HG02852 (cell line): Measurements from ENCODE around the gene FAT3.

Experiments used
- ATAC-seq: cut with Tn5 transposase; IDR thresholded peaks from one replicate; pipeline ENCODE4 v1.9.1; 2021; ENCODE audit warnings: mild to moderate bottlenecking, moderate library complexity; ENCODE audit not compliant: unreplicated experiment

Gene FAT3

DNA sequence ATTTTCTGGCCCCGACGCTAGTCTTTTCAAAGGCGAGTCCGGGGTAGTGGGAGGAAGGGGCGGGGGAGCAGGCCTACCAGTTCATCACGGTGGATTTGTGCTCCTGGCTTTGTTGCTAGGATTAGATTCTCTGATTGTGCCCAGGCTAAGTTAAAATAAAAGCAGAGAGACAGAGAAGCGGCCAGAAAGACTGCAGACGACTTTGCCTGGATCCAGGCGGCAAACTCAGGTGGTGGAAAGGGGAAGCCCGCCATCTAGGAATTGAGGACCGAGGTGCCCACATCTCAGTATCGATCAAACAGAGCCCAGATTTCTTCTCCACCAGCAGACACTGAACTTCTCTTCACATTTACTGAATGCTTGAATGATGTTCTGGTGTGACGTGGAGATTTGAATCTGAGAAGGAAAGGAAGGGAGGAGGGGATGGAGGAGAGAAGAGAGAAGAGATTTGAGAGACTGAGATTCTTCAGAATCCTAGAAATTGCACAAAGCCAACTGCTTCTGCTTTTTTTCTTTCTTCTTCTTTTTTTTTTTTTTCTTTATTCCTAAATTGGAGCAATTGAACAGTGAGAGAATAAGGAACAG, 2.7 kb downstream of the FAT3 start:
- no peak for ATAC-seq

- no peak for ATAC-seq
Observed at GRCh38 chr11:92227959-92228935, 3.6 kb downstream of the FAT3 start.

GRCh38 chr11:92236856-92237255, 12.2 kb downstream of the FAT3 start:
- no peak for ATAC-seq

DNA sequence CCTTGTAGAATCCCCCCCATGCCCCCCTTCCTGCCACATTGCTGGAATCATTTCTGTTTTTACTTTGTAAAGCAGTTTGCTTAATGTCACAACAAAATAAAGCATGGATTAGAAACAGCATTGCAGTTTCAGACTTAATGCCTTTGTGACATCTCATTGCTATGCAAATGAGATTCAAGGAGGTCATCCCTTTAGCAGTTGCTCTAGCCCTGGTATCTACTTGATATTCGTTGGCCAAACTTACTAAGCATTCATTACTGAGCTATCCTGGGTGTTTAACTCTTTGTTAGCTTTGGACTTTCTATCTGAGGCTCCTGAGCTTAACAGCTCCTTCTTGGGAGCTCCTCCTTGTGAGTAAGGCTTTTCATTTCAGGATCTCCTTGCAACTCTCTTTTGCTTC, 16.3 kb downstream of the FAT3 start:
- ATAC-seq, result no peak

- ATAC-seq, result no peak
Observed at GRCh38 chr11:92245700-92246271, 21.2 kb downstream of the FAT3 start.

DNA sequence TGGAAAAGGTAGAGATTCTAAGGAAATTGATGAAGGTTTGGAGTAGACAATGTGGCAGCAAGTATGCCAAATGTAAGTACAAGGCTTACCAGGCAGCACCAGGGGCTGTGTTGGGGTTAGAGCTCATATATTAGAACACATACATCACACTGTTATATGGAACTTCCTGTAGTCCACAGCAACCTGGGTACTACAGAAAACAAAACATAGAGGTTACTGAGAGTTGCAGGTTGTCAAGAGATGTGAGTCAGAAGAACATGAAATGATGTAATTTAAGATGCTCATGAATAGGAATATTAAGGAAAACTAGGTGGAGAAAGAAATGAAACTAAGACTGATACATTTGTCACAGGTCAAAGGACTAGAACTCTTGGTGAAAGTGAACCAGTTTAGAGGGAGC, 22.0 kb downstream of the FAT3 start:
- ATAC-seq, result no peak

- no peak for ATAC-seq
Observed at GRCh38 chr11:92249156-92249753, 24.6 kb downstream of the FAT3 start.

GRCh38 chr11:92251980-92252379, 27.4 kb downstream of the FAT3 start:
- no peak for ATAC-seq

- ATAC-seq, result no peak
Observed at GRCh38 chr11:92253421-92253820, 28.8 kb downstream of the FAT3 start.

- no peak for ATAC-seq
Observed at GRCh38 chr11:92253945-92254344, 29.3 kb downstream of the FAT3 start.

- no peak for ATAC-seq
Observed at GRCh38 chr11:92257536-92257935, 32.9 kb downstream of the FAT3 start.

DNA sequence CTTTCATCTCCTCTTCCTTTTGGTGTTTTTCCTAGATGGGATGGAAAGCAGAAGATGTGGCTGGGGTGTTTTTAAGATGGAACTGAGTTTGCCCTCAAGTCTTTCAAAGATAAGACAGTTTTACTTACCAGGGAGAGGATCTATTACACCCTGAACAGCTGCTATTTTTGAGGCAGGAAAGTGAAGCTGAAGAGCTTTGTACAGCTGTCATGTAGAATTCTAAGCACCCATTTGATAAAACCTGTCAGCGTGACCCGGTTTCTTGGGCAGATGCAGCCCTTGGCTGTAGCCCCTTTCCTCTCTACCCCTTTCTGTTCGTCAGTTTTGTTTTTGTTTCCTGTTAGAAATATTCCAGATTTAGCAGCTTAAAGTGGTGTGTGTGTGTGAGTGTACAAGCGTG, 35.2 kb downstream of the FAT3 start:
- no peak for ATAC-seq

GRCh38 chr11:92264350-92264749, 39.7 kb downstream of the FAT3 start:
- ATAC-seq, result no peak

DNA sequence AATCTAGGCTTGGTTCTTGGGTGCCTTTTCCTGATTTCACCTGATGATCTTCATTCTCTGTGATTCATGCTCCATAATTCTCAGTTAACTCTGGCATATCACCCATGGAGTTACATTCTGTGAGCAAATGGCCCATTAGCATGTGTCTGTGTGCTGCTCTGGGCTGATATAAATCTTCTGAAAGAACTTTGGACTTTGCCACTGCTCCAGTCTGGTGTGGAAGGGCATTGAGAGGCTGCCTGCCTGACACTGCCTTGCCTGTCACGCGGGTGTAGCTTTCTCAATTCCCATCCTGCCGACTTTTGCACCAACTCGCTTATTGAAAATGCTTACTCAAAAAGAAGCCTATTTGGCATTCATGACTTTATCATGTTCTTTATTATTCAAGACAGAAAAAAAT, 42.2 kb downstream of the FAT3 start:
- no peak for ATAC-seq

- ATAC-seq, result no peak
Observed at GRCh38 chr11:92267278-92267677, 42.7 kb downstream of the FAT3 start.

GRCh38 chr11:92267968-92268367, 43.4 kb downstream of the FAT3 start:
- no peak for ATAC-seq

DNA sequence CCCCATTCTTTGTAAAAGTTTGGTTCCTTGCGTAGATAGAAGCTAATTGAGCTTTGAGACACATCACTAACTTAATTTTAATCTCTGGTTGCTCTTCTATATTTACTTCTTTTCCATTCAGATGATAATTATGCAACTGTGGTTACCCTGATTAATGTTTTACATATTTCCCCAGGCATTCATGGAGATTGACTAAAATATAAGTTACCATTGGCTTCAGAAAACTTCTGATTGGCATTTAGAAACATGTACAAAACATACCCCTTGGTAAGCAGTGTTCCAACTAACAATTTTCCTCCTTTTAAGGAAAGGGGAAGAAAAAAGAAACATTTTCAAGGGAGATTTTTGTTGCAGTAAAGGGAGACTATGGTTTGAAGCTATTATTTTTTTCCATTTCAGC, 43.9 kb downstream of the FAT3 start:
- ATAC-seq, result no peak

GRCh38 chr11:92269021-92269420, 44.4 kb downstream of the FAT3 start:
- no peak for ATAC-seq

- no peak for ATAC-seq
Observed at GRCh38 chr11:92269841-92270240, 45.2 kb downstream of the FAT3 start.

DNA sequence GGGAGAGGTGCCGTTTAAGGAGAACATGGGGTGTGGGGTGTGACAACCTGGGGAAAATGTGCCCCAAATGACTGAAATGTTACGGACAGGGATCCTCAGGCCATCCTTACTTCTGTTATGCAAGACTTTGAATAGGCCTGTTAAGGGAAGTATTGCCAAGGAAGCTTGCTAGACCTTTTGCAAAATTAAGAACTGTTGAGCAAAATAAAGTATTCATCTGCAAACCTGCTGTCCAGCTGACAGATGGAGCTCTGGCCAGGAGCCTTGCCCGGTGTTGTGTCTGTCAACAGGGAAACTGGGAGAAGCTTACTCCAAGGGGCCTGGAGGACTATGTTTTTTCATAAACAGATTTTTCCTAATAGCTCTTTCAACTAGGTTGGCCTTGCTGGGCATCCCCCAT, 48.0 kb downstream of the FAT3 start:
- ATAC-seq, result no peak
